GM10847 (cell line): ENCODE data around the gene C16orf74.

Experiments
- POLR2A ChIP-seq: IDR thresholded peaks from 2 replicates; pipeline ENCODE4 v1.6.1; 2011; ENCODE audit not compliant: insufficient read length; ENCODE audit errors: extremely low read depth

C16orf74 gene

DNA sequence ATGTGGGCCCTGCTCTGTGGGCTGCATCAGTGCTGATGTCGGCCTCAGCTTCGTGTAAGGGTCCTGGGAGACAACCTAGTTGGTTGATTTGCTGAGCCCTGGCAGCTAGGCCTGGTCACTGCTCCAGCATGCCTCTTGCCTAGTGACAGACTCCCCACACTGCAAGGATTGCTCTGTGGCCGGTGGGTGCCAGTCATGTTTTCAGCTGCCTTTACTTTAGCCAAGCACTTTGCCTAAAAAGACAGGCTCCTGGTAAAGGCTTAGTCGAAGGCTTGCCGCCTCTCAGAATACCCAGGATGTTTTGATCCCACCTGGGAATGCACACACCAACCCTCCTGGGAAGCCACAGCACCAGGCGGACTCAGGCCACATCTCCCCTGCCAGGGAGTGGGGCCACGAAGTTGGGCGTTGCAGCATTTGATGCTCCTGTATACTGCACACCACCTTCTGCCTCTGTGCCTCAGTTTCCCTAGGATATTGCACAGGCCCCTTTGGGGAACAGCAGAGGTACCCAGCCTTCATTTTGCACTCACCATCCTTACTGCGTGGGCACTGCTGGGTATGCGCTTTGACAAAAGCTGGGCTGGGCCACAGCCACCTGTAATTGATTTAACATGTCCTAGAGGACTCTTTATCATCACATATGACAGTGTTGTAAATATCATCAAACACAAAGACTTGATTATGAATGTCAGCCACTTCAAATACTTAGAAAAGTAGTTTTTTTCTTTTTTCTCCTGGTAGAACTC is 82.0 kb downstream of the C16orf74 start:
- TF ChIP-seq POLR2A: no peak

DNA sequence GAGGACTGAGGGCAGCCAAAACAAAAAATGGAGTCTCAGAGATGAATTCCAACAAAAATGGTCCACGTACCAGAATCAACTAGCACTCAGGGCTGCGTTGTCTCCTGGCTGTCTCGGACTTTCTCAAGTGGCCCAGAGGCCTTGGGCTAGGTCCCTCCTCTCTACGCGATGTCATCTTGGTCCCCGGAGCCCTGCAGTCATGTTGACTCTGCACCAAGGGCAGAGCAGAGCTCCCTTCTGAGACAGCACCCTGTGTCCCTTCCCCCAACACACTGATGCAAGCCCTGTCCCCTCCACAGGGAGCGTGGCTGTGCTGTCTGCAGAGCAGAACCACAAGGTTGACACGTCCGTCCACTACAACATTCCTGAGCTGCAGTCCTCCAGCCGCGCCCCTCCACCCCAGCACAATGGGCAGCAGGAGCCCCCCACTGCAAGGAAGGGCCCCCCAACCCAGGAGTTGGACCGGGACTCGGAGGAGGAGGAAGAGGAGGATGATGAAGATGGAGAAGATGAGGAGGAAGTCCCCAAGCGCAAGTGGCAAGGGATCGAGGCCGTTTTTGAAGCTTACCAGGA is 83.0 kb downstream of the C16orf74 start:
- no peak for TF ChIP-seq POLR2A

DNA sequence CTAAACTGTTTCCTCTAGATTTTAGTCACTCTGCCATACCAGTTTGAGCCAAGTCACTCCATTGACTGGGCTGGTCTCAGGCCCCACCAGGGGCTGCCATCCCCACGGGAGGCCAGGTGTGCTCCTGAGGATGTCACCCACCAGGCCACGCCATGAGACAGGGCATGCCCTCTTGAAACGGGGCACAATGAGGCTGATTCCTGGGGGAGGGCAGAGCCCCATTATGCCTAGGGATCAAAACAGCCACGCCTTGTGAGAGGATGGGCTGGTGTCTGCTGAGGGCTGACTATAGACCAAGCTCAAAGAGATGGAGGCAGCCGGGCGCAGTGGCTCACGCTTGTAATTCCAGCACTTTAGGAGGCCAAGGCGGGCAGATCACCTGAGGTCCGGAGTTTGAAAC is 83.6 kb downstream of the C16orf74 start:
- no peak for TF ChIP-seq POLR2A

DNA sequence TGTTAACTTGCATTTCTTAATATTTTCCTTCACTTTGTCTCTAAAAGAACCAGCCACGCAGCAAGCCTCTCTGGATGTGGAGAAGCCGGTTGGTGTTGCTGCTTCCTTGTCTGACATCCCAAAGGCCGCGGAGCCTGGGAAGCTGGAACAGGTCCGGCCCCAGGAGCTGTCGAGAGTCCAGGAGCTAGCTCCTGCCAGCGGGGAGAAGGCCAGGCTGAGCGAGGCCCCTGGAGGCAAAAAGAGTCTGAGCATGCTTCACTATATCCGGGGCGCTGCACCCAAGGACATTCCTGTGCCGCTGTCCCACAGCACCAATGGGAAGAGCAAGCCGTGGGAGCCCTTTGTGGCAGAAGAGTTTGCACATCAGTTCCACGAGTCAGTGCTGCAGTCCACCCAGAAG is 85.0 kb downstream of the C16orf74 start:
- no peak for TF ChIP-seq POLR2A

DNA sequence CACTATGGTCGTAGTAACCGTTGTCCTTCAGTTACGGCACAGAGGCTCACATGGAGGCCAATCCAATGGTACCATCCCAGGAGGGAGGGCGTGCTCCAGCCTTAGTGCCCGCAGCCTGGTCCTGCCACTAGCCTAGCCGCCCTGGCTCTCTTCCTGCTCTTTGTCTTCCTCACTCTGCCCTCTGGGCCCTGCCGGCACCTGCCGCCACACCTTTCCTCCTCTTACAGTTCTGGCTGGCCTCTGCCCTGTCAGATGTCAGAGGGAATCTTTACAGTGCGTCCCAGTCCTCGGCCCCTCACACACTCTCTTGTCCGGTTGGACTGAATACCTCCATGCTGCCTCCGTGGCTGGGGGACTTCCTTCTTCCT is 85.5 kb downstream of the C16orf74 start:
- TF ChIP-seq POLR2A: no peak

DNA sequence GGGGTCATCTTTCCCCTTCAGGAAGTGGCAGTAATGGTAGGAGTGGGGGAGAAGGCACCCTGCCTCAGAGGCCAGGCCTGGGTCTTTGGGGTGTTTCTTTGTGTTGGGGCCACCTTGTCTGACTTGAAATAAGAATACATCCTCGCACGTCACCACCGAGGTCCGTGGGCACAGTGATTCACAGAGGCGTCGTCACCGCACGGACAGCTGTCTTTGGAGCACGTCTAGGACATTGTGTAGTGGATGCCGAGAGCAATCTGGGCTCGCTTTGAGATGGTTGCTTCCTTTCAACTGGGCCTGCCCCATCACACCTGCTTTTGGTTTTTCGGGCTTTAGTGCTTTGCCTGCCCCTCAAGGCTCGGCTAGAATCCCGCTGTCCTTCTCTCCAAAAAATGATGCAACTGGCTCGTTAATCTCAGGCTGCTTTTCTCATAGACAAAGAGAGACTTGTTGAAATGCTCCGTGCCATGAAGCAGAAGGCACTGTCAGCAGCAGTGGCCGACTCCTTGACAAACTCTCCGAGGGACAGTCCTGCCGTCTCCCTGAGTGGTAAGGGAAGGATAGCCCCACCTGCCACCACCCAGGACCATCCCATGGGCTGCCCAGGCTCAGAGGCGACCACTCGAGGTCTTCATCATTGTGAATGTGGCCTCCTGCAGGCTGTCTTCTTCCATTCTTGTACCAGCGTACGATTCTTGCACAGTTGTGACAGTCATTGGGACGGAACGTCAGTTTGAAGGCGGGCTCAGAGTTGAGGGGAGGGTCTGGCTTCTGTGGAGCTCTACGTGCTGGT is 86.1 kb downstream of the C16orf74 start:
- TF ChIP-seq POLR2A: no peak

DNA sequence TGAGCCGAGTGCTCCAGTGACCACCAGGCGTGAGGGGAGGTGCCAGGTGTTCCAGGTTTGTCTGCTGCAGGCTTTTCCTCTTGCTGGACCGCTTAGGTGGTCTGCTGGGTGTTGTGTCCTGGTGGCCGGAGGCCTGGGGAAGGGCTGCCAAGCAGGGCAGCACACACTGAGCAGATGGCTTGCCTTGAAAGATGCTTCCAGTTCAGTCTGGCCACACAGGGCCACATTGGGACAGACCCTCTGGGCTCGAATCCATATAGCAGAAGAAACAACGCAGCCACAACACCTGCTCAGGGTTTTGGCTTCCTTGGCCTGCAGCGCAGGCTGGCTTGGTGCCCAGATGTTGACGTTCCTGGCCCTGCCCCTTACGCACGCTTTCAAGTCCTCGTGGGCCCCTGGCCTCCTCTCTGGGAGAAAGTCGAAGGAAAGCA is 87.0 kb downstream of the C16orf74 start:
- TF ChIP-seq POLR2A: no peak

DNA sequence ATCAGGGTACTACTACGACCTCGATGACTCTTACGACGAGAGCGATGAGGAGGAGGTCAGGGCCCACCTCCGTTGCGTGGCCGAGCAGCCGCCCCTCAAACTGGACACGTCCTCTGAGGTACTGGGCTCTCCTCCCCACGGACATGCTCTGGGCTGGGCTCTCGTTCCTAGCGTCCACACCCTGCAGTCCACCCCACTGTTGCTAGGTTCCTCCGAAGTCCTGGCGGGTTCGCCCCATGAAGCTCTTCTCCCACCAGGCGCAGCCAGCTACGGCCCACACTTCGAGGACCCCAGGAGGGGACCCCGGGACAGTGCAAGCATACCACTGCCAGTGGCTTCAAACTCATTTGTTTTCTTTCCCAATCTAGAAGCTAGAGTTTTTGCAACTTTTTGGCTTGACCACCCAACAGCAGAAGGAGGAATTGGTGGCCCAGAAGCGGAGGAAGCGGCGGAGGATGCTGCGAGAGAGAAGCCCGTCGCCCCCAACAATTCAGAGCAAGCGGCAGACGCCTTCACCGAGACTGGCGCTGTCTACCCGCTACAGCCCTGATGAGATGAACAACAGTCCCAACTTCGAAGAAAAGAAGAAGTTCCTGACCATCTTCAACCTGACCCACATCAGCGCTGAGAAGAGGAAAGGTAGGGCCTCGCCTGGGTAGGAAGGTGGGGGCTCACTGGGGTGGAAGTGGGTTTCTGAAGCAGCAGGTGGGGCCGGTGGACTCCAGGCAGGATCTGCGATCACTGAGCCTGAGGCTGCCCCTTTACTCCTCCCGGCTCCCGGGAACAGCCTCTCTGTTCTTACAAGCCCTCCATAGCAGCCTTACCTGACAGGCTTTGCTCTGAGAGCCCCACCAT is 87.7 kb downstream of the C16orf74 start:
- TF ChIP-seq POLR2A: no peak

DNA sequence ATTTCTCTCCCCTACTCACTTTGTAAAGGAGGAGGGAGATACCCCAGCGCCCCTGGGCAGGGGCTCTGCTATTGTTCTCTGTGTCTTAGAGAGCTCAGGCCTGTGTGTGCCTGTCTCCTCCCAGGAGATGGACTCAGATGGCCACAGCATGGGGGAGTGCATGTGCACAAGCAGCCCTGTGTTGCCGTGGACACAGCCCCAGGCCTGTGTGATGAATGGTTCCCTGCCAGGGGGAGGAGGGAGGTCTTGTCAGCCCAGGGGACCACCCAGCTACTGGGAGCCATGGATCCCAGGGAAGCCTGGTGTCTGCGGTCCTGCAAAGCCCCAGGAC is 88.4 kb downstream of the C16orf74 start:
- TF ChIP-seq POLR2A: no peak

DNA sequence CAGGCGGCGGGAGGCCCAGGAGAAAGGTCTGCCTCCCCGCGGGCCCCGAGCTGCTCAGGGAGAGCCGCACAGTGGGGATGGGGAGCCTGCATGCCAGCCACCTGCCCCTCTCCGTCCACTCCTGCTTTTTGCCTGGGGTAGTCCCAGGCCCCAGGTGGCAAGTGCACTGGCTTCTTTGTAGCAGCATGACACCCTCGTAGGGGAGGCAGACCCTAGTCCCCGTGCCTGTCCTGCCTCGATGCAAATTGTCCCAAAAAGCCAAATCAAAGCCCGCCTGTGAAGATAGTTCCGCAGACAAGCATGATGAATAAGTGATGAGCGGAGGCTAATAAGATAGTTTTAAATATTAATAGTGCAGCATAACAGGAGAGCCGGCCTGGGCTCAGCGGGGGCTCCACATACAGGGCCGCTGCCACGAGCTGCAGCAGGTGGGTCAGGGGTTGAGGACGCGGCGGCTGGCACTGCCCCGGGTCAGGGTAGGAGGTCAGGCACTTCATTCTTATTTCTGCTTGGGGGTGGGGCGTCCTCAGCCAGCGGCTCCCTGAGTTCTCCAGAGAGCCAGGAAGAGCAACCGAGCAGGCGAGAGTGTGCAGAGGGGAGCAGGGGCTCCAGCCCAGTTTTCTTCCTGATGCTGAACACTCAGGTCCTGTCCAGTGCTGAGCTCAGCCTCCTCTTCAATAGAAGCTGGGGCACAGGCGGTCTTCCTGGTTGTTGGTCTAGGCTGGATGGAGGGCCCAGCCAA is 89.0 kb downstream of the C16orf74 start:
- TF ChIP-seq POLR2A: no peak

DNA sequence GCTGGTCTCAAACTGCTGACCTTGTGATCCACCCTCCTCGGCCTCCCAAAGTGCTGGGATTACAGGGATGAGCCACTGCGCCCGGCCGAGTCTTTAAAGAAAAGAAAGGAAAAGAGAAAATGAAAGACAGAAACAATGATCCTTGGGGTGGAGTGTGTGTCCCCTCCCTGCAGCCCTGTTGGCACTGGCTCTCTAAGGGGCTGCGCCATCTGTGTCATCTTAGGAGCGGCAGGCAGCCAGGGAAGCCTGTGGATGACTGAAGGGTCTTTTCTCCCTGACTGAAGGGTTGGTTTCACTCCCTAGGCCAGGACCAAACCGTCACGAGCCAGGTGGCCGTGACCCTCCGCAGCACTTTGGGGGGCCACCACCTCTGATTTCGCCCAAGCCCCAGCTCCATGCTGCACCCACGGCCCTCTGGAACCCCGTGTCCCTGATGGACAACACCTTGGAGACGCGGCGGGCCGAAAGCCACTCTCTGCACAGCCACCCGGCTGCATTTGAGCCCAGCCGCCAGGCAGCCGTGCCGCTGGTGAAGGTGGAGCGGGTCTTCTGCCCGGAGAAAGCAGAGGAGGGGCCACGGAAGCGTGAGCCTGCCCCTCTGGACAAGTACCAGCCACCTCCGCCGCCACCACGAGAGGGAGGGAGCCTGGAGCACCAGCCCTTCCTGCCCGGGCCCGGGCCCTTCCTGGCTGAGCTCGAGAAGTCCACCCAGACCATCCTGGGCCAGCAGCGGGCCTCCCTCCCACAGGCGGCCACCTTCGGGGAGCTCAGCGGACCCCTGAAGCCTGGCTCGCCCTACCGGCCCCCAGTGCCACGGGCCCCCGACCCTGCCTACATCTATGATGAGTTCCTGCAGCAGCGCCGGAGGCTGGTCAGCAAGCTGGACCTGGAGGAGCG is 89.8 kb downstream of the C16orf74 start:
- TF ChIP-seq POLR2A: no peak

DNA sequence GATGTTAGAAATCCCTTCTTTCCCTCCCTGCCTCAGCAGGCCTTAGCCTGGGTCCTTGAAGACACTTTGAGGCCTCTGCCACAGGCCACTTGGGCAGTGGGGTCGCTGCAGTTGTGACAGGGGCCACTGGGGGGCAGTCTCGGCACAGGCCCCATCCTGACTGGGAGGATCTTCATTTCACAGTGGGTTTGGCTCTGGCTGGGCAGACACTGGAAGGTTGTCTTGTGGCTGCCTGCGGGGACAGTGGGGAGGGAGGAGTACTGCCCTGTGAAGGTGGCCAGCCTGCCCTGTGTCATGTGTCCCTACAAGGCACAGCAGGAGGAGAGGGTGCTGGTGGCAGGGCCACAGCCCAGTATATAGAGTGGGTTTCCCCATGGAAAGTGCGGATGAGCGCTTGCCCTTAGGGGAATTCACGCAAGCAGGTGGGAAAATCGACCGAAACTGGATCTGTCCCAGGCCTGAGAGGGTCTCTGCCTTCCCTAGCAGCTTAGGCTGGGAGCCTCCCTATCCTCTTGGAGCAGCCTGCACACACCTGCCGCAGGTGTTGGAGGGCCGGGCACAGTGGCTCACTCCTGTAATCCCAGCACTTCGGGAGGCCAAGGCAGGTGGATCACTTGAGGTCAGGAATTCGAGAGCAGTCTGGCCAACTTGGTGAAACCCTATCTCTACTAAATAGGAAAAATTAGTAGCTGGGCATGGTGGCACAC is 90.9 kb downstream of the C16orf74 start:
- TF ChIP-seq POLR2A: no peak

DNA sequence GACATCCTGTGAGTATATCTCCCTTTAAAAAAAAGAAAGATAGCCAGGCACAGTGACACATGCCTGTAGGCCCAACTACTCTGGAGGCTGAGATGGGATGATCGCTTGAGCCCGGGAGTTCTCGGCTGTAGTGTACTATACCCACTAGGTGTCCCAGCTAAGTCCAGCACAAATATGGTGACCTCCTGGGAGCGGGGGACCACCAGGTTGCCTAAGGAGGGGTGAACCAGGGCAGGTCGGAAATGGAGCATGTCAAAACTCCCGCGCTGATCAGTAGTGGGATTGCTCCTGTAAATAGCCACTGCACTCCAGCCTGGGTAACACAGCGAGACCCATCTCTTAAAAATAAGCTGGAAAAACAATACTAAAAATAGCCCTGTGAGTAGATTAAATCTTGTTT is 91.6 kb downstream of the C16orf74 start:
- no peak for TF ChIP-seq POLR2A
